GM23248 (cell line): ENCODE data around the gene GRWD1.
"Not testable (repeated sequence)": the region's sequence is repeated elsewhere in the genome, so short reads cannot be mapped to it uniquely, and the experiment has no call there.

ENCODE experiments used
- EZH2 ChIP-seq: fragments of 200-600 bp; sonication (generic); IDR thresholded peaks from 2 replicates; pipeline ENCODE4 v1.6.1; 2018; ENCODE audit warnings: antibody characterized with exemption, mild to moderate bottlenecking; ENCODE audit not compliant: insufficient read depth, poor library complexity, severe bottlenecking
- EZH2phosphoT487 ChIP-seq: fragments of 200-600 bp; sonication (generic); IDR thresholded peaks from 2 replicates; pipeline ENCODE4 v1.6.1; 2018; ENCODE audit warnings: antibody characterized with exemption, moderate library complexity, mild to moderate bottlenecking, low read depth; ENCODE audit not compliant: insufficient read depth

- not testable (repeated sequence) for TF ChIP-seq EZH2phosphoT487, EZH2
Observed at GRCh38 chr19:48488478-48488877, 42.7 kb downstream of the GRWD1 start.
